GM12878 (cell line): ENCODE results near the gene CCN6. TPM values are rescaled to one million over a fixed set of nuclear protein-coding genes. Genes with fewer than 3 reads are reported as not detected.

Source experiments
- ATAC-seq: fragments of 200-7000 bp; cut with Tn5 transposase; 3 replicates; pipeline ENCODE4 v1.9.1; 2020; ENCODE audit warnings: mild to moderate bottlenecking, moderate library complexity
- BruUV-seq: library from RNA; stranded (reverse); fragments of 400-500 nt; replicated peaks from 2 replicates; lab custom pipeline; 2021; lab: Mats Ljungman, UMichigan
- CTCF ChIA-PET: fragments of 300-600 bp; sonication (Branson Sonifier 250); formaldehyde crosslinking; extraction: SDS; loops from one replicate; lab custom pipeline; 2021; ENCODE audit warnings: inconsistent platforms; lab: Yijun Ruan, JAX
- POLR2A ChIA-PET: fragments of 350-600 bp; formaldehyde crosslinking; extraction: SDS; loops from one replicate; lab custom pipeline; 2021; ENCODE audit warnings: inconsistent platforms; lab: Charles Lee
- RAD21 ChIA-PET: fragments of 300-600 bp; sonication (Branson Sonifier 250); formaldehyde crosslinking; loops from one replicate; lab custom pipeline; 2023; ENCODE audit warnings: antibody characterized with exemption; ENCODE audit not compliant: unreplicated experiment; lab: Charles Lee
- SMC1A ChIA-PET: fragments of 300-600 bp; sonication (Branson Sonifier 250); formaldehyde crosslinking; loops from one replicate; lab custom pipeline; 2023; ENCODE audit not compliant: unreplicated experiment, uncharacterized antibody; lab: Charles Lee
- DNase-seq: peaks from one replicate; pipeline ENCODE4 v3.0.0-alpha.2; 2011; ENCODE audit warnings: low read depth, low spot score
- FAIRE-seq: peaks from 3 replicates; lab custom pipeline; 2011; peaks lifted over from hg19 to GRCh38; lab: Jason Lieb, UNC
- H2AFZ ChIP-seq: 2 replicates; pipeline ENCODE4 v1.6.0; 2011; ENCODE audit warnings: low read depth, low read length, control low read depth; ENCODE audit not compliant: control insufficient read depth
- H3K27ac ChIP-seq: 2 replicates; pipeline ENCODE4 v1.5.1; 2011; ENCODE audit warnings: control low read depth; ENCODE audit not compliant: control insufficient read depth, insufficient read depth
- H3K27me3 ChIP-seq, 2 experiments: replicated peaks in 1 of 2; 2 replicates each; pipeline versions ENCODE4 v1.6.0 to v1.6.1; 2011; ENCODE audit warnings: low read length in 1 of 2; ENCODE audit not compliant: control insufficient read depth in 2 of 2, insufficient read depth in 2 of 2
- H3K36me3 ChIP-seq, 2 experiments: 2 replicates each; pipeline ENCODE4 v1.5.1; 2011; ENCODE audit warnings: low read length in 1 of 2; ENCODE audit not compliant: control insufficient read depth in 2 of 2, insufficient read depth in 2 of 2
- H3K4me1 ChIP-seq: 2 replicates; pipeline ENCODE4 v1.6.1; 2011; ENCODE audit warnings: mild to moderate bottlenecking, low read length, moderate library complexity, mixed read lengths; ENCODE audit not compliant: control insufficient read depth, insufficient read depth
- H3K4me2 ChIP-seq: 2 replicates; pipeline ENCODE4 v1.6.0; 2011; ENCODE audit warnings: control low read depth; ENCODE audit not compliant: control insufficient read depth, insufficient read depth
- H3K4me3 ChIP-seq: fragments of 200-600 bp; sonication (generic); 2 replicates; pipeline ENCODE4 v1.5.1; 2016
- H3K79me2 ChIP-seq: 2 replicates; pipeline ENCODE4 v1.6.0; 2011; ENCODE audit warnings: low read length; ENCODE audit not compliant: control insufficient read depth, insufficient read depth
- H3K9ac ChIP-seq: 2 replicates; pipeline ENCODE4 v1.8.0; 2011; ENCODE audit warnings: low read length, control low read depth, mixed read lengths; ENCODE audit not compliant: control insufficient read depth, insufficient read depth
- H3K9me3 ChIP-seq: replicated peaks from 3 replicates; pipeline ENCODE4 v1.5.1; 2011; ENCODE audit warnings: mild to moderate bottlenecking, low read length; ENCODE audit not compliant: control insufficient read depth, insufficient read depth
- H4K20me1 ChIP-seq: 2 replicates; pipeline ENCODE4 v1.6.0; 2011; ENCODE audit not compliant: control insufficient read depth, insufficient read depth
- ATF7 ChIP-seq: fragments of 450-650 bp; IDR thresholded peaks from 2 replicates; pipeline ENCODE4 v1.6.1; 2016; ENCODE audit warnings: low read depth, mild to moderate bottlenecking
- BHLHE40 ChIP-seq, 2 experiments: fragments of 450-650 bp in 1 of 2; IDR thresholded peaks; 2 replicates each; pipeline ENCODE4 v1.6.1; 2011 to 2017; ENCODE audit warnings: low read depth in 2 of 2, borderline replicate concordance in 1 of 2, improper control_type of control experiment in 1 of 2, low read length in 1 of 2, mild to moderate bottlenecking in 1 of 2
- CBX3 ChIP-seq: fragments of 200-600 bp; sonication (generic); IDR thresholded peaks from 2 replicates; pipeline ENCODE4 v1.6.1; 2016; ENCODE audit warnings: low read depth, borderline replicate concordance
- CREB1 ChIP-seq: IDR thresholded peaks from 2 replicates; pipeline ENCODE4 v1.6.1; 2012; ENCODE audit warnings: low read depth, mild to moderate bottlenecking, inconsistent platforms
- CREM ChIP-seq: IDR thresholded peaks from 2 replicates; pipeline ENCODE4 v1.6.1; 2014; ENCODE audit warnings: antibody characterized with exemption, low read depth
- CTCF ChIP-seq, 3 experiments: IDR thresholded peaks in 2 of 3; conservative IDR thresholded peaks in 1 of 3; 2 replicates each; pipeline ENCODE4 v1.5.1; 2011; ENCODE audit warnings: low read depth in 3 of 3, low read length in 3 of 3, mild to moderate bottlenecking in 3 of 3, control low read depth in 2 of 3, moderate library complexity in 2 of 3, inconsistent platforms in 1 of 3, mixed read lengths in 1 of 3; ENCODE audit not compliant: control insufficient read depth in 2 of 3, insufficient read depth in 1 of 3; ENCODE audit errors: extremely low read depth in 1 of 3
- IKZF1 ChIP-seq: fragments of 450-650 bp; conservative IDR thresholded peaks from 2 replicates; pipeline ENCODE4 v1.6.1; 2017; ENCODE audit warnings: antibody characterized with exemption, mild to moderate bottlenecking
- NBN ChIP-seq: fragments of 450-650 bp; IDR thresholded peaks from 2 replicates; pipeline ENCODE4 v1.6.1; 2016
- NKRF ChIP-seq: fragments of 450-650 bp; conservative IDR thresholded peaks from 2 replicates; pipeline ENCODE4 v1.6.1; 2017; ENCODE audit warnings: mild to moderate bottlenecking, moderate library complexity
- PRDM15 ChIP-seq: fragments of 450-650 bp; formaldehyde crosslinking; IDR thresholded peaks from 2 replicates; pipeline ENCODE4 v1.4.0; 2020; ENCODE audit warnings: mild to moderate bottlenecking, moderate library complexity
- RFX5 ChIP-seq: IDR thresholded peaks from 2 replicates; pipeline ENCODE4 v1.6.1; 2011; ENCODE audit warnings: low read depth, low read length, improper control_type of control experiment
- TARDBP ChIP-seq: IDR thresholded peaks from 2 replicates; pipeline ENCODE4 v1.6.1; 2016; ENCODE audit warnings: borderline replicate concordance
- WRNIP1 ChIP-seq: IDR thresholded peaks from 2 replicates; pipeline ENCODE4 v1.6.1; 2011; ENCODE audit warnings: low read depth, low read length, improper control_type of control experiment, borderline replicate concordance
- YY1 ChIP-seq: IDR thresholded peaks from 2 replicates; pipeline ENCODE4 v1.6.1; 2011; ENCODE audit warnings: low read depth, mild to moderate bottlenecking, low read length
- WGBS: methylation state at CpG from one replicate; pipeline ENCODE4 v1.1.6; 2016; ENCODE audit warnings: low lambda C conversion rate; ENCODE audit not compliant: insufficient replicate concordance, insufficient coverage; ENCODE audit errors: missing lambda C conversion rate; 5-methylcytosine and 5-hydroxymethylcytosine counted together
- in situ Hi-C: fragments of 300-500 bp; cut with MboI; formaldehyde crosslinking; loops from 9 replicates; pipeline ENCODE4 v1.14.3; 2018; ENCODE audit warnings: mixed read lengths
- intact Hi-C: fragments of 100-400 bp; cut with micrococcal nuclease; formaldehyde crosslinking; loops from one replicate; pipeline ENCODE4 v1.14.2; 2022; ENCODE audit not compliant: unreplicated experiment
- polyA plus RNA-seq, 11 experiments: library from polyadenylated mRNA; depleted of rRNA in 4 of 11; unstranded in 6 of 11; stranded (reverse) in 5 of 11; fragments of >200 nt; fragmentation: Nextera tagmentation in 4 of 11; fragmentation: Illumina TruSeq in 1 of 11; extraction: Ambion mirVana in 4 of 11; extraction: Trizol in 1 of 11; gene quantifications; 1 replicate in 1 of 11; 2 replicates in 10 of 11; pipeline versions ENCODE4 v1.2.1 to v1.2.3, GENCODE V29; 2011 to 2016; ENCODE audit warnings: inconsistent platforms in 2 of 11, missing spikeins in 2 of 11, low read depth in 1 of 11
- total RNA-seq, 4 experiments: library from RNA; depleted of rRNA in 3 of 4; stranded (reverse); fragments of >200 nt in 3 of 4; fragmentation: Illumina TruSeq in 1 of 4; extraction: Trizol in 1 of 4; gene quantifications; 2 replicates each; pipeline versions ENCODE4 v1.2.1 to v1.2.3, GENCODE V29; 2013 to 2021

The CCN6 gene
- total and polyA plus RNA-seq, 10 of the 15 experiments (the other 5 are each of a cell fraction or from before 2014, with no cell fraction given), result 0.05 to 0.24 (median 0.19) TPM; not detected in 5

- peak; percentile 98 for FAIRE-seq
- H3K4me3 ChIP-seq, result peak within 1 kb of the TSS; percentile 88
- in situ Hi-C loops (no loop called here), intact Hi-C loops (loop anchor here (1.0 kb wide), 1 partner anchor 76 kb away; no protein-coding TSS in a partner anchor)
- RAD21 ChIA-PET, result interaction anchor here (1.3 to 2.5 kb wide), 3 partner anchors 73 to 224 kb away, joined by 4 to 16 read pairs (median 5); no protein-coding TSS in a partner anchor
- no peaks in the 10 kb centered on the region for H4K20me1 ChIP-seq
- no TSS peak for BruUV-seq
- under 1% methylated on average over 59 of the region's 60 CpGs for WGBS
- peak within 1 kb of the TSS; percentile 89 for H3K4me2 ChIP-seq
- peak within 1 kb of the TSS; percentile 49 for H3K27ac ChIP-seq
- H2AFZ ChIP-seq, result peak within 1 kb of the TSS; percentile 92
- H3K4me1 ChIP-seq, result no peaks in the 10 kb centered on the region
- H3K27me3 ChIP-seq, result peaks cover 0 to 4% of the 10 kb centered on the region in 2 experiments; a peak in 1 of 4 replicates
- ATAC-seq, result peak; percentile 98
- SMC1A ChIA-PET, result interaction anchor here (0.7 to 3.0 kb wide), 12 partner anchors 9 to 828 kb away, joined by 3 to 12 read pairs (median 4); a partner anchor contains a TSS
- peak; percentile 79 for DNase-seq
- no peaks in the 10 kb centered on the region for H3K79me2 ChIP-seq
- no peaks in the 10 kb centered on the region for H3K36me3 ChIP-seq
- CTCF ChIA-PET, result interaction anchor here (0.7 to 4.3 kb wide), 13 partner anchors 10 to 1078 kb away, joined by 3 to 33 read pairs (median 3); no protein-coding TSS in a partner anchor
- POLR2A ChIA-PET, result interaction anchor here (0.9 kb wide), 1 partner anchor 59 kb away, joined by 3 read pairs; no protein-coding TSS in a partner anchor
- no peaks in the 10 kb centered on the region for H3K9me3 ChIP-seq
- peak within 1 kb of the TSS; percentile 67 for H3K9ac ChIP-seq
- TF ChIP-seq NKRF (peak; percentile 32; the same call in 1 of the 2 replicates), CBX3 (no peak), CREB1 (peak; percentile 76), RFX5 (peak; percentile 75; the same call in 1 of the 2 replicates), WRNIP1 (no peak), TARDBP (peak; percentile 23; the same call in 1 of the 2 replicates), BHLHE40 (IDR thresholded peaks at IDR 0.05; ENCODE audit: borderline replicate concordance in 1 of 2, low read depth in 2 of 2, low read length in 1 of 2) (peak; percentile 40 to 50; a peak in 2 of 4 replicates), IKZF1 (peak; percentile 42; the same call in 1 of the 2 replicates), CREM (peak; percentile 79; the same call in 1 of the 2 replicates), CTCF (IDR thresholded peaks at IDR 0.05 in 2 of 3, conservative IDR thresholded peaks at IDR 0.05 in 1 of 3; ENCODE audit: control insufficient read depth in 2 of 3, extremely low read depth in 1 of 3, insufficient read depth in 1 of 3, low read depth in 3 of 3, low read length in 3 of 3) (0 out of 6 replicates have a peak, but pooled peaks of 1 of the 3 experiments have one; percentile 1), NBN (peak; percentile 49; the same call in 1 of the 2 replicates), PRDM15 (CRISPR knock-in tag) (no peak), YY1 (peak; percentile 80), ATF7 (peak; percentile 81)
These were observed 33.4 kb downstream of the CCN6 start, which contains the start of the genes FAM229B and TUBE1 for GRCh38 chr6:112087136-112087911. TSS of gene FAM229B (plus strand) at chr6:112087591. CDS start at chr6:112099284, 11,693 bp downstream. TSS of gene TUBE1 (minus strand) at chr6:112087482. CDS start at chr6:112087434, 48 bp downstream.
